Stomach (tissue), 4 donors: ENCODE data around the gene IMPACT.

Experiments used
- EP300 ChIP-seq: sonication (generic); formaldehyde crosslinking; IDR thresholded peaks from one replicate; pipeline ENCODE4 v1.6.1; 2017; ENCODE audit warnings: antibody characterized with exemption
- POLR2A ChIP-seq, 4 donors: fragments of 450-650 bp; IDR thresholded peaks; one replicate each; pipeline ENCODE4 v1.6.1; 2016; ENCODE audit warnings: antibody characterized with exemption in 4 of 4, control low read depth in 2 of 4, mild to moderate bottlenecking in 1 of 4, moderate library complexity in 1 of 4
- TF ChIP-seq, protein P1 (sequence below), 7 experiments: fragments of 450-650 bp in 4 of 7; fragments of 200-600 bp in 3 of 7; sonication (generic) in 3 of 7; IDR thresholded peaks; one replicate each; pipeline ENCODE4 v1.5.1; 2016 to 2019; ENCODE audit warnings: antibody characterized with exemption in 7 of 7, control low read depth in 2 of 7, mild to moderate bottlenecking in 1 of 7

DNA sequence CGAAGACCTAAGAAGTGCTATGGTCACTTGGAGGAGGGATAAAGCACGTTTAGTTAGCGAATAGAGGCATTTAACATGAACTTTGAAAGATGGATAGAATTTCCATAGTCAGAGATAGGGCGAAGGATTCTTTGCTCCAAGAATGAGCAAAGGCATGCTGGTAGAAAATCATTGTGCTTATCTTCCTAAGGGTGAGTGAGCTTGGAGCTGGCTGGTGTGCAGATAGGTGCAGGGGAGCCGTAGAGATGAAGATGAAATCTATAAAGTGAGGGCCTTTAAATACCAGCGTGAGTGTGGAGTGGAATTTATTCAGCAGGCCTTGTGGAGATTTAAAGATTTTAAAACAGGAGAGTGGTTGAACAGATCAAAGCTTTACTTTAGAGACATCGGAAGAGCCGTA lies 35.5 kb downstream of the IMPACT start:
- TF ChIP-seq POLR2A (IDR thresholded peaks at IDR 0.05) = no peak
- TF ChIP-seq EP300 = no peak
- TF ChIP-seq, protein P1, sequence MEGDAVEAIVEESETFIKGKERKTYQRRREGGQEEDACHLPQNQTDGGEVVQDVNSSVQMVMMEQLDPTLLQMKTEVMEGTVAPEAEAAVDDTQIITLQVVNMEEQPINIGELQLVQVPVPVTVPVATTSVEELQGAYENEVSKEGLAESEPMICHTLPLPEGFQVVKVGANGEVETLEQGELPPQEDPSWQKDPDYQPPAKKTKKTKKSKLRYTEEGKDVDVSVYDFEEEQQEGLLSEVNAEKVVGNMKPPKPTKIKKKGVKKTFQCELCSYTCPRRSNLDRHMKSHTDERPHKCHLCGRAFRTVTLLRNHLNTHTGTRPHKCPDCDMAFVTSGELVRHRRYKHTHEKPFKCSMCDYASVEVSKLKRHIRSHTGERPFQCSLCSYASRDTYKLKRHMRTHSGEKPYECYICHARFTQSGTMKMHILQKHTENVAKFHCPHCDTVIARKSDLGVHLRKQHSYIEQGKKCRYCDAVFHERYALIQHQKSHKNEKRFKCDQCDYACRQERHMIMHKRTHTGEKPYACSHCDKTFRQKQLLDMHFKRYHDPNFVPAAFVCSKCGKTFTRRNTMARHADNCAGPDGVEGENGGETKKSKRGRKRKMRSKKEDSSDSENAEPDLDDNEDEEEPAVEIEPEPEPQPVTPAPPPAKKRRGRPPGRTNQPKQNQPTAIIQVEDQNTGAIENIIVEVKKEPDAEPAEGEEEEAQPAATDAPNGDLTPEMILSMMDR (IDR thresholded peaks at IDR 0.05) = no peak
